Activated naive CD8-positive, alpha-beta T cell treated with anti-CD3 and anti-CD28 coated beads, Interleukin-2, amount 10 ng/mL, durations not matched to agents 7 days and 5 days (primary cell): ENCODE measurements around the gene CIAO2B. TPM values are rescaled to one million over a fixed set of nuclear protein-coding genes. Genes with fewer than 3 reads are reported as not detected.
"Not testable (repeated sequence)": the region's sequence is repeated elsewhere in the genome, so short reads cannot be mapped to it uniquely, and the experiment has no call there.

Source experiments
- ATAC-seq: fragments of 150-1000 bp; cut with Tn5 transposase; one replicate; pipeline ENCODE4 v1.10.0; 2021; ENCODE audit warnings: low read depth, moderate library complexity
- POLR2A ChIA-PET: fragments of 350-600 bp; sonication (Branson Sonifier 250); formaldehyde crosslinking; loops from one replicate; lab custom pipeline; 2021; ENCODE audit warnings: antibody characterized with exemption; lab: Charles Lee
- DNase-seq: peaks from one replicate; pipeline ENCODE4 v3.0.0; 2021
- H3K27ac Mint-ChIP-seq: one replicate; pipeline ENCODE4 v1.8.0; 2022; ENCODE audit warnings: mild to moderate bottlenecking, mixed read lengths
- H3K27me3 Mint-ChIP-seq: one replicate; pipeline ENCODE4 v1.8.0; 2022; ENCODE audit warnings: mild to moderate bottlenecking, moderate library complexity, mixed read lengths
- H3K36me3 Mint-ChIP-seq: one replicate; pipeline ENCODE4 v1.8.0; 2021; ENCODE audit warnings: mild to moderate bottlenecking, mixed read lengths
- H3K4me1 Mint-ChIP-seq: one replicate; pipeline ENCODE4 v1.8.0; 2021; ENCODE audit warnings: mixed read lengths
- H3K4me3 Mint-ChIP-seq: one replicate; pipeline ENCODE4 v1.8.0; 2022; ENCODE audit warnings: mild to moderate bottlenecking, moderate library complexity, mixed read lengths
- H3K9me3 Mint-ChIP-seq: one replicate; pipeline ENCODE4 v1.8.0; 2021; ENCODE audit warnings: mixed read lengths
- total RNA-seq, 2 experiments: library from RNA; stranded (reverse); gene quantifications; one replicate each; pipeline ENCODE4 v1.2.3, GENCODE V29; 2021

Gene CIAO2B
- total RNA-seq, 2 experiments from 2014 or later, result 98.0 to 106 TPM

DNA sequence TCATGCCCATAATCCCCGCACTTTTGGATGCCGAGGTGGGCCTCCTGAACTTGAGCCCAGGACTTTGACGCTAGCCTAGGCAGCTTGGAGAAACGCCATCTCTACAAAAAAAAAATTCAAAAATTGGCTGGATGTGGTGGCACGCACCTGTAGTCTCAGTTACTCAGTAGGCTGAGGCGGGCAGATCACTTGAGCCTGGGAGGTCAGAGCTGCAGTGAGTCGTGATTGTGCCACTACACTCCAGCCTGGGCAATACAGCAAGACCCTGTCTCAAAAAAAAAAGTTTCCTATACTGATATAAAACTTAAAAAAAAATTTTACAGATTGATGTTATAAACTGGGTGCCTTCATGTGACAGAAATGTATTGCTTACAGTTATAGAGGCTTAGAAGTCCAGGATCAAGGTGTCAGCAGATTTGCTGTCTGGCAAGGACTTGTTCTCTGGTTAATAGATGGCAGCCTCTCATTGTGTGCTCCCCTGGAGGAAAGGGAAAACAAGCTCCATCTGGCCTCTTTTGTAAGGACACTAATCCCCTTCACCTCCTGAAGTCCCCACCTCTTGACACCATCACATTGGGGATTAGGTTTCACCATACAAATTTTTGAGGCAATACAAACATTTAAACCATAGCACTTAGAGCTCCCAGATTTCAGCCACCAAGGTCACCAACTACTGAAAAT lies 18.4 kb upstream of the CIAO2B start:
- H3K27me3 Mint-ChIP-seq, result peaks cover 48% of the 10 kb centered on the region
- no peak overlapping the region for H3K27ac Mint-ChIP-seq
- H3K4me1 Mint-ChIP-seq, result peaks cover 6% of the 10 kb centered on the region
- ATAC-seq, result no peak
- H3K4me3 Mint-ChIP-seq, result no peak overlapping the region
- POLR2A ChIA-PET, result interaction anchor here (0.6 to 1.5 kb wide), 2 partner anchors 75 to 201 kb away, joined by 3 read pairs; no protein-coding TSS in a partner anchor
- DNase-seq, result no peak
- H3K9me3 Mint-ChIP-seq, result peaks cover 3% of the 10 kb centered on the region
- no peaks in the 10 kb centered on the region for H3K36me3 Mint-ChIP-seq

DNA sequence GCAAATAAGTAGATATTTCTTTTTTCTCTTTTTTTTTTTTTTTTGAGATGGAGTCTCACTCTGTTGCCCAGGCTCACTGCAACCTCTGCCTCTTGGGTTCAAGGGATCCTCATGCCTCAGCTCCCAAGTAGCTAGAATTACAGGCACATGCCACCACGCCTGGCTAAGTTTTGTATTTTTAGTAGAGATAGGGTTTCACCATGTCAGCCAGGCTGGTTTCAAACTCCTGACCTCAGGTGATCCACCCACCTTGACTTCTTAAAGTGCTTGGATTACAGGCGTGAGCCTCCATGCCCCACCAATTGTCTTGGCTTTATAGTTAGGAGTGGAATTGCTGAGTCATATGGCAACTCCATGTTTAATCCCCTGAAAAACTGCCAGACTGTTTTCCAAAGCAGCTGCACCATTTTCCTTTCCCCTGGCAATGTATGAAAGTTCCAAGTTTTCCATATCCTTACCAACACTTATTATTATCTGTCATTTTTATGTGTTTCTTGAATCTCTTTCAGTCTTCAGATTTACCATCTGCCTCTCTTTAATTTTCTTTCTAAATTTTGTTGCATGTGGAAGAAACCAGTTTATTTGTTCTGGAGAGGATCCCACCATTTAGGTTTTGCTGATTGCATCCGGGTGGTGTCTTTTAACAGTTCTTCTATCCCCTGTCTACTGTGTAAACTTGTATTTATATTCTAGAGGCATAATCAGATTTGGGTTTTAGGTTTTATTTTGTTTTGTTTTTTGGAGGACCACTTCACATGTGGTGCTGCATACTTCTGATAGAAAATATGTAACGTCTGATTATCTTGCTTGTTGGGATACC lies 17.0 kb upstream of the CIAO2B start:
- ATAC-seq (no peak), DNase-seq (no peak)
- POLR2A ChIA-PET, result no interaction called here
- Mint-ChIP-seq H3K27me3 (peaks cover 48% of the 10 kb centered on the region), H3K4me1 (peaks cover 9% of the 10 kb centered on the region), H3K36me3 (no peaks in the 10 kb centered on the region), H3K9me3 (peaks cover 3% of the 10 kb centered on the region), H3K4me3 (no peak overlapping the region), H3K27ac (no peak overlapping the region)

DNA sequence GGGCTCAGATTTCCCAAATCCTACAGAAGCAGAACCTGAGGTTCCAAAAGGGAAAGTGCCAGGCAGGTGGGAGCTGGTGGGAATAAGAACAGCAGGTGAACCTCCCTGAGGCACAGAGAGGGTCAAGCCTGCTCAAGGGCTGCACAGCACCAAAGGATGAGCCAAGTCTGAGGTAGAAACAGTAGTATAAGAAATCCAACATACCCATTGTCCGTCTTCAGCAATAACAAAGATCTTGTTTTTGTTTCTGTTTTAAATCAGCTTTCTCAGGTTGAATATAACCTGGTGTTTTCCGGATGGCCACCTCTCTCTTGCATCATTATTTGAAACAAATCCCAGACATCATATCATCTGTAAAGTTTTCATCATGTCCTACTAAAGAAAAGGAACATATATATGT lies 16.2 kb upstream of the CIAO2B start:
- POLR2A ChIA-PET, result interaction anchor here (0.5 to 0.7 kb wide), 2 partner anchors 132 to 200 kb away, joined by 3 to 4 read pairs; no protein-coding TSS in a partner anchor
- peaks cover 3% of the 10 kb centered on the region for H3K9me3 Mint-ChIP-seq
- no peaks in the 10 kb centered on the region for H3K36me3 Mint-ChIP-seq
- peaks cover 48% of the 10 kb centered on the region for H3K27me3 Mint-ChIP-seq
- ATAC-seq (no peak), DNase-seq (no peak)
- H3K27ac Mint-ChIP-seq, result no peak overlapping the region
- H3K4me3 Mint-ChIP-seq, result no peak overlapping the region
- H3K4me1 Mint-ChIP-seq, result peaks cover 9% of the 10 kb centered on the region

DNA sequence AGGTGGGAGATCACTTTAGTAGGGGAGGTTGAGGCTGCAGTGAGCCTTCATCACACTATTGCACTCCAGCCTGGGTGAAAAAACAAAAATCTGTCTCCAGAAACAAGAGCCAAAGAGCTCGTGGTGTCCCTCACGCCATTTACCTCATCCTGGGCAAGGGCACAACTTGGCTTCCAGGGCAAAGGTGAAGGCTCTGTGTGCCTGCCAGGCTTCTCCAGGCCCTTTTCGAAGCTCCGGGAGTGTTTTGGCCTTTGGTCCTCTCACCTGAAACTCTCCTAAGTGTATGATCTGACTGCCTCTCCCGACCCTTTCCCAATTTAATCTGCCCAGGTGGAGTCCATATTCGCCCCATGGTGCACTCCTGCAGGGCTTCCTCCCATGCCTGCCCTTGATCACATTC lies 15.3 kb upstream of the CIAO2B start:
- peaks cover 3% of the 10 kb centered on the region for H3K9me3 Mint-ChIP-seq
- no peaks in the 10 kb centered on the region for H3K36me3 Mint-ChIP-seq
- H3K4me3 Mint-ChIP-seq, result no peak overlapping the region
- peaks cover 48% of the 10 kb centered on the region for H3K27me3 Mint-ChIP-seq
- POLR2A ChIA-PET, result interaction anchor here (1.1 kb wide), 1 partner anchor 12 kb away, joined by 3 read pairs; the partner anchor contains the start of gene CES3
- DNase-seq (no peak), ATAC-seq (no peak)
- H3K27ac Mint-ChIP-seq, result no peak overlapping the region
- H3K4me1 Mint-ChIP-seq, result peaks cover 9% of the 10 kb centered on the region

DNA sequence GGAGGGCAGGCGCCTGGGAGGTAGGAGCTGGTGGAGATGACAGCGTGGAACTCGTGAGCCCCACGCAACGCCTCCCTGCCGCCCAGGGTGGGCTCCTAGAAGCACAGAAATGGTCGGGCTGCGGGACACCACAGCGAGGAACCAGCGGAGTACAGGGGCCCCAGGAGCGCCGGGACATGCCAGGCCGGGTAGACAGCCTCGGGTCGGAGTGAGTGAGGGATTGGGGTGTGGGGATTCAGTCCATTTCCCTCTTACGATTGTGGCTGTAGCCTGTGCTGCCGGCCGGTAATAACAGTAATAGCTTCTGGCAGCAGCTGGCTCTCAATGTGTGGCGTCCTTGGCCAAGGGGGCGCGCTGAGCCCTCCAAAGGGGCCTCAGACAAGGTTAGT lies 14.6 kb upstream of the CIAO2B start:
- POLR2A ChIA-PET, result interaction anchor here (0.6 to 1.1 kb wide), 2 partner anchors 12 to 79 kb away, joined by 3 read pairs; partner anchors contain the start of gene CES3
- Mint-ChIP-seq H3K4me3 (peak overlapping the region; percentile 92), H3K4me1 (peaks cover 9% of the 10 kb centered on the region), H3K36me3 (peaks cover 2% of the 10 kb centered on the region), H3K9me3 (peaks cover 3% of the 10 kb centered on the region), H3K27ac (no peak overlapping the region), H3K27me3 (peaks cover 45% of the 10 kb centered on the region)
- DNase-seq (no peak), ATAC-seq (no peak)

DNA sequence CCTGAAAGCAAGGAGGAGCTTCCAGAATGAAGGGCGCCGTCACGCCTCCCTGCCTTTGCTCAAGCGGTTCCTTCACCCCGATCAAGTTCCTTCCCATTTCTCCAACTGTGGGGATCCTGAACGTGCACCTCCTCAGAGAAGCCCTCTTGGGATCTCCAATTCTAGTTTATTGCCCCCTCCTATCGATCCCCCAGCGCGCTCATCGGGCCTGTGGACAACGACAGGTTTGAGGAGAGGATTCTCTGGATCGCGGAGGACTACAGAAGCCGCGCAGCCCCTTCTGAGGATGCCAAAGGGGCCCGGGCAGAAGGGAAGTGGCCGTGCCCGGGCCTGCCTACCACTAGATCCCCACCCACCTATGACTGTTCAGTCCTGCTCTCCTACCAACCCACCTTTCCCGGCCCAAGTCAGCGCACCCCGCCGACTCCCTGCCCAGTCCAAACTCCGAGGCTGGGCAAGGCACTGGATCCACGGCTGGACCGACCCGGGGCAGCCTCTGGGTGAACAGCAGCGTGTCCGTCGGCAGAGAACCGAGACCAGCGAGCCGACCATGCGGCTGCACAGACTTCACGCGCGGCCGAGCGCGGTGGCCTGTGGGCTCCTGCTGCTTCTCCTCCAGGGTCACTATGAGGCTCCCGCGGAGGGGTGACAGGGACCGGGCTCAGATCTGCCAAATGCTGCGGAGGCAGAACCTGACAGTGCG lies 14.1 kb upstream of the CIAO2B start:
- POLR2A ChIA-PET, result interaction anchor here (0.6 to 1.1 kb wide), 2 partner anchors 13 to 80 kb away, joined by 3 read pairs; partner anchors contain the start of gene CES3
- Mint-ChIP-seq H3K27ac (no peak overlapping the region), H3K4me1 (peaks cover 9% of the 10 kb centered on the region), H3K27me3 (peaks cover 44% of the 10 kb centered on the region), H3K9me3 (peaks cover 3% of the 10 kb centered on the region), H3K4me3 (peak overlapping the region; percentile 92), H3K36me3 (peaks cover 2% of the 10 kb centered on the region)
- DNase-seq (peak; percentile 47), ATAC-seq (peak; percentile 24)

DNA sequence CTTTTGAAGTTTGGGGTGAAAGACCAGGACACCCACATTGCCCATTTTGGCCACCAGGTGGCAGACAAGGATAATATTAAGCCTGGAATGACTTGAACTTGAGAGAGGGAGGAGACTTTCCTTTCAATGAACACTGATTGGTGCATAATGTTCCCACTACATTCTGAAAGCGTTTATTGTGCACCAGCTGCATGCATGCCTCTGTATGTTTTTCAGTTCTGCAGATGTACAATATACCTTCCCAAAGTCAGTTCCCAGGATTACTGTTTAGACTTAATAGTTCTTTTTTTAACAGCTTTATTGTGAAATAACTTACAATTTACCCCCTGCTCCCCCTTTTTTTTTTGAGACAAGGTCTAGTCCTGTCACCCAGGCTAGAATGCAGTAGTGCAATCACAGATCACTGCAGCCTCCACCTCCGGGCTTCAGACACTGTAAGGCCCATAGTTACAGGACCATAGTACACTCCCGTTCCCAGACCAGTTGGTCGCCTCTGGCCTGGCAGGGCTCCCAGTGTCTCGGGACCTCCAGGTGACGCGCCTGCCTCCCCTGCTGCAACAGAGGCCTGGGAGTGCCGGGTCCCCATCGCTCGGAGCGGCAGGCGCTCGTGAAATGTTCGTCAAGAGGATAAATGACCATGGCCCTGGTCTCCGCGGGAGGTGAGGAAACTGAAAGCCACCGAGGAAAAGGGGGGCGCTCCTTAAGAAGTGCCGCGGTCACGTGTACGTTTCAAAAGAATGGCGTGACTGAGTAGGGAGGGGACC lies 13.3 kb upstream of the CIAO2B start:
- Mint-ChIP-seq H3K4me3 (peak overlapping the region; percentile 92), H3K9me3 (peaks cover 3% of the 10 kb centered on the region), H3K4me1 (peaks cover 9% of the 10 kb centered on the region), H3K27ac (no peak overlapping the region), H3K36me3 (peaks cover 4% of the 10 kb centered on the region), H3K27me3 (peaks cover 40% of the 10 kb centered on the region)
- DNase-seq (peak; percentile 81), ATAC-seq (peak; percentile 82)
- POLR2A ChIA-PET, result interaction anchor here (1.4 kb wide), 1 partner anchor 14 kb away, joined by 3 read pairs; no protein-coding TSS in a partner anchor

DNA sequence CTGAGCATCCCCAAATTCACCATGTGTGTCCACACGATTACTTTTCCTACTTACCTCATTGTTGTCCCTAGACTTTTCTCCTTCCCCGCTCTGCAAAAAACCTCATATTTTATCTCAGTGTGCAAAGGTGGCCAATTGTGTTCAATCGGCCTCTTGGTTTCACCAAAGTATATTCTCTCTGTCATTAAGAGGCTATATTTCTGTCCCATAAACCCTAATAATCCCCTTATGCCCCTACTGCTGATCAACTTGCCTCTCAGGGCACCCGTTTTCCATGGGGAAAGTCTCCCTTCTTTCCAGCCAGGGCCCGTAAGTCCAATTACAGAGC lies 12.7 kb upstream of the CIAO2B start:
- Mint-ChIP-seq H3K9me3 (peaks cover 3% of the 10 kb centered on the region), H3K4me3 (no peak overlapping the region)
- ATAC-seq, result no peak

DNA sequence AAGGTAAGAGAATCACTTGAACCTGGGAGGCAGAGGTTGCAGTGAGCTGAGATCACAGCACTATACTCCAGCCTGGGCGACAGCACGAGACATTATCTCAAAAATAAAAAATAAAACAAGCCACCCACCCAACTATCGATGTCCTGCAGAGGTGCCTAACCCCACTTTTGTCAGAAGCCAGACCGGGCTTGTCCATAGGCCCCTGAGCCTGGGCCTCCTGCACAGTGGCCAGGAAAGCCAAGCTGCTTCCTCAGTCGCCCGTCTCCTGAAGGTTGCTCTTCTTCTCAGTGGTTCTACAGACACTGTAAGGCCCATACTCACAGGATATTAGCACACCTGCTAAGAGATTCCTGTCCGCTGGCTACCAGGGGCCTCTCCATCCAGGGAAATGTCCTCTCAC lies 12.3 kb upstream of the CIAO2B start:
- H3K36me3 Mint-ChIP-seq, result peaks cover 6% of the 10 kb centered on the region

More for the DNA sequence above, 12.7 kb upstream of the CIAO2B start:
- Mint-ChIP-seq H3K27ac (no peak overlapping the region), H3K4me1 (peaks cover 9% of the 10 kb centered on the region), H3K36me3 (peaks cover 5% of the 10 kb centered on the region), H3K27me3 (peaks cover 36% of the 10 kb centered on the region)
- POLR2A ChIA-PET, result interaction anchor here (1.4 kb wide), 1 partner anchor 14 kb away, joined by 3 read pairs; no protein-coding TSS in a partner anchor
- DNase-seq, result no peak

DNA sequence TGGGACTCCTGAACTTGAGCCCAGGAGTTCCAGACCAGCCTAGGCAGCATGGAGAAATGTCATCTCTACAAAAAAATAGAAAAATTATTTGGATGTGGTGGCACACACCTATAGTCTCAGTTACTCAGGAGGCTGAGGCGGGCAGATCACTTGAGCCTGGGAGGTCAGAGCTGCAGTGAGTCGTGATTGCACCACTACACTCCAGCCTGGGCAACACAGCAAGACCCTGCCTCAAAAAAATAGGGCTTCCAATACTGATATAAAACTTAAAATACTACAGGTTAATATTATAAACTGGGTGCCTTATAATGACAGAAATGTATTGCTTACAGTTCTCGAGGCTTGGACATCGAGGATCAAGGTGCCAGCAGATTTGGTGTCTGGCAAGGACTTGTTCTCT lies 11.7 kb upstream of the CIAO2B start:
- POLR2A ChIA-PET, result no interaction called here
- Mint-ChIP-seq H3K9me3 (no peaks in the 10 kb centered on the region), H3K27ac (no peak overlapping the region), H3K27me3 (peaks cover 26% of the 10 kb centered on the region), H3K4me3 (no peak overlapping the region), H3K4me1 (peaks cover 9% of the 10 kb centered on the region), H3K36me3 (peaks cover 6% of the 10 kb centered on the region)
- DNase-seq (no peak), ATAC-seq (no peak)

More for the DNA sequence above, 12.3 kb upstream of the CIAO2B start:
- H3K4me1 Mint-ChIP-seq, result peaks cover 9% of the 10 kb centered on the region
- no peak overlapping the region for H3K4me3 Mint-ChIP-seq
- peaks cover 32% of the 10 kb centered on the region for H3K27me3 Mint-ChIP-seq
- peaks cover 3% of the 10 kb centered on the region for H3K9me3 Mint-ChIP-seq
- ATAC-seq (no peak), DNase-seq (no peak)
- POLR2A ChIA-PET, result interaction anchor here (1.4 kb wide), 1 partner anchor 13 kb away, joined by 3 read pairs; no protein-coding TSS in a partner anchor
- no peak overlapping the region for H3K27ac Mint-ChIP-seq

DNA sequence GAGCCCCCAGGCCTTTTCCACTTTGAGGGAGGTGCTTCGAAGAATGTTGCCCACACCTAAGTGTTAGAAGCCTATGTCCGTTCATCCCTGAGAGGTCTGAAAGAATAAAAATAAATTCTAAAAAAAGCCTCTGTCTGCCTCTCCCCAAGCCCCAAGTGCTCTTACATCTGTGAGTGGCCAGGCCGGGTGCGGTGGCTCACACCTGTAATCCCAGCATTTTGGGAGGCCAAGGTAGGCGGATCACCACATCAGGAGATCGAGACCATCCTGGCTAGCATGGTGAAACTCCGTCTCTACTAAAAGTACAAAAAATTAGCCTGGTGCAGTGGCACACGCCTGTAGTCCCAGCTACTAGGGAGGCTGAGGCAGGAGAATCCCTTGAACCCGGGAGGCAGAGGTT lies 10.8 kb upstream of the CIAO2B start:
- H3K4me1 Mint-ChIP-seq, POLR2A ChIA-PET: not testable (repeated sequence)

DNA sequence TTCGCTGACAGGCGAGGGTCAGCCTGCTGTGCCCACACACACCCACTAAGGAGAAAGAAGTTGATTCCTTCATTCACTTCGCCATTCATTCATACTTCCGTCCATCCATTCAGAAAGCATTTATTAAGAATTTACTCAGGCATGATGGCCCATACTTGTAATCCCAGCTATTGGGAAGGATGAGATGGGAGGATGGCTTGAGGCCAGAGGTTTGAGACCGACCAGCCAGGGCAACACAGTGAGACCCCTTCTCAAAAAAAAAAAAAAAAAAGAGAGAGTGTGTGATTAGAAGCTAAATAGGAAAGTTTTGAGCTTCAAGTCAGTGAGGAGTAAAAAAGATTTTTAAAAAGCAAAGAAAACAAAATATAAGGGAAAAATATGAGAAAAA lies 9.8 kb upstream of the CIAO2B start:
- H3K27me3 Mint-ChIP-seq, result peaks cover 11% of the 10 kb centered on the region
- no peak overlapping the region for H3K27ac Mint-ChIP-seq
- DNase-seq (no peak), ATAC-seq (no peak)
- H3K9me3 Mint-ChIP-seq, result no peaks in the 10 kb centered on the region
- H3K4me1 Mint-ChIP-seq, result peaks cover 9% of the 10 kb centered on the region
- no peak overlapping the region for H3K4me3 Mint-ChIP-seq
- peaks cover 7% of the 10 kb centered on the region for H3K36me3 Mint-ChIP-seq
- POLR2A ChIA-PET, result interaction anchor here (0.6 to 0.7 kb wide), 2 partner anchors 46 to 570 kb away, joined by 3 read pairs; no protein-coding TSS in a partner anchor

More for the DNA sequence above, 10.8 kb upstream of the CIAO2B start:
- H3K27me3 Mint-ChIP-seq, result peaks cover 20% of the 10 kb centered on the region
- H3K36me3 Mint-ChIP-seq, ATAC-seq, H3K27ac Mint-ChIP-seq, H3K4me3 Mint-ChIP-seq, DNase-seq, H3K9me3 Mint-ChIP-seq: not testable (repeated sequence)
